CD4-positive, alpha-beta T cell treated with Interleukin-4 for 1 hour (primary cell): Measurements from ENCODE around the gene CEP112.

Source experiments
- DNase-seq, 2 donors: peaks; one replicate each; pipeline ENCODE4 v3.0.0-alpha.2; 2020 to 2022

Gene CEP112

GRCh38 chr17:65628644-65629036 is 563.3 kb downstream of the CEP112 start:
- DNase-seq = no peak

- DNase-seq = no peak
These were observed 563.9 kb downstream of the CEP112 start for GRCh38 chr17:65627891-65628643.

GRCh38 chr17:65627108-65627507 is 564.8 kb downstream of the CEP112 start:
- DNase-seq = no peak

- DNase-seq = no peak
These were observed 565.5 kb downstream of the CEP112 start for GRCh38 chr17:65626451-65626850.

- no peak for DNase-seq
These were observed 573.4 kb downstream of the CEP112 start for GRCh38 chr17:65618516-65618915.

GRCh38 chr17:65617496-65617895 is 574.4 kb downstream of the CEP112 start:
- no peak for DNase-seq

- DNase-seq = no peak
These were observed 582.2 kb downstream of the CEP112 start for GRCh38 chr17:65609749-65610148.

GRCh38 chr17:65609286-65609685 is 582.6 kb downstream of the CEP112 start:
- no peak for DNase-seq

- no peak for DNase-seq
These were observed 587.9 kb downstream of the CEP112 start for GRCh38 chr17:65604070-65604469.

GRCh38 chr17:65601881-65602280 is 590.1 kb downstream of the CEP112 start:
- DNase-seq = no peak

- DNase-seq = no peak
These were observed 590.8 kb downstream of the CEP112 start for GRCh38 chr17:65601145-65601544.

GRCh38 chr17:65600518-65600917 is 591.4 kb downstream of the CEP112 start:
- no peak for DNase-seq

- no peak for DNase-seq
These were observed 592.3 kb downstream of the CEP112 start for GRCh38 chr17:65599650-65600049.

- DNase-seq = no peak
These were observed 593.2 kb downstream of the CEP112 start for GRCh38 chr17:65598746-65599145.

- DNase-seq = no peak
These were observed 596.8 kb downstream of the CEP112 start for GRCh38 chr17:65595071-65595656.

GRCh38 chr17:65593855-65594845 is 597.8 kb downstream of the CEP112 start:
- no peak for DNase-seq

GRCh38 chr17:65593092-65593854 is 598.7 kb downstream of the CEP112 start:
- no peak for DNase-seq

- DNase-seq = no peak
These were observed 599.6 kb downstream of the CEP112 start for GRCh38 chr17:65592125-65592965.

GRCh38 chr17:65589321-65589720 is 602.6 kb downstream of the CEP112 start:
- no peak for DNase-seq

GRCh38 chr17:65588181-65588808 is 603.6 kb downstream of the CEP112 start:
- DNase-seq = no peak

GRCh38 chr17:65587534-65588180 is 604.3 kb downstream of the CEP112 start:
- DNase-seq = no peak
